OCI-LY1 (cell line): ENCODE results near the gene CFAP97.

Source experiments
- CTCF ChIP-seq: fragments of 200-600 bp; sonication (generic), shearing (Covaris generic); IDR thresholded peaks from 2 replicates; pipeline ENCODE4 v1.5.1; 2017; ENCODE audit warnings: mild to moderate bottlenecking, antibody characterized with exemption, low read length, moderate library complexity, mixed read lengths
- EZH2 ChIP-seq: fragments of 200-600 bp; sonication (generic), shearing (Covaris generic); IDR thresholded peaks from 2 replicates; pipeline ENCODE4 v1.8.0; 2017; ENCODE audit warnings: borderline replicate concordance, mixed run types, mild to moderate bottlenecking, antibody characterized with exemption, low read length, moderate library complexity, mixed read lengths

- TF ChIP-seq CTCF (no peak), EZH2 (no peak)
Observed at GRCh38 chr4:185237175-185237574, 33.4 kb upstream of the CFAP97 start.
